ENCODE results near the gene MPDU1.
A peak's percentile ranks its signal among the peaks of the same experiment; 100 is the strongest.

The MPDU1 gene

GRCh38 chr17:7553356-7553755 is 30.3 kb upstream of the MPDU1 start:
- peaks cover 7% of the 10 kb centered on the region for H3K27me3 ChIP-seq (ENCODE audit: control insufficient read depth, insufficient read depth, low read length)
- H3K9ac ChIP-seq (ENCODE audit: low read length): no peak overlapping the region
- no peak overlapping the region for H3K4me3 ChIP-seq (ENCODE audit: low read length)
- H3K36me3 ChIP-seq (ENCODE audit: control insufficient read depth, low read depth, low read length): no peaks in the 10 kb centered on the region
- no peaks in the 10 kb centered on the region for H3K9me3 ChIP-seq (ENCODE audit: control insufficient read depth, low read depth, low read length)
- H3K27ac ChIP-seq (ENCODE audit: low read length): no peak overlapping the region
- H3K4me1 ChIP-seq (ENCODE audit: control insufficient read depth, low read depth, low read length): peaks cover 14% of the 10 kb centered on the region

GRCh38 chr17:7555320-7555948 is 28.2 kb upstream of the MPDU1 start:
- Histone ChIP-seq H3K27ac (ENCODE audit: low read length) (no peak overlapping the region), H3K4me1 (ENCODE audit: control insufficient read depth, low read depth, low read length) (peaks cover 22% of the 10 kb centered on the region), H3K36me3 (ENCODE audit: control insufficient read depth, low read depth, low read length) (no peaks in the 10 kb centered on the region), H3K9ac (ENCODE audit: low read length) (no peak overlapping the region), H3K4me3 (ENCODE audit: low read length) (no peak overlapping the region), H3K9me3 (ENCODE audit: control insufficient read depth, low read depth, low read length) (no peaks in the 10 kb centered on the region), H3K27me3 (ENCODE audit: control insufficient read depth, insufficient read depth, low read length) (no peaks in the 10 kb centered on the region)

- no peaks in the 10 kb centered on the region for H3K9me3 ChIP-seq (ENCODE audit: control insufficient read depth, low read depth, low read length)
- H3K9ac ChIP-seq (ENCODE audit: low read length): no peak overlapping the region
- H3K27me3 ChIP-seq (ENCODE audit: control insufficient read depth, insufficient read depth, low read length): no peaks in the 10 kb centered on the region
- no peak overlapping the region for H3K4me3 ChIP-seq (ENCODE audit: low read length)
- H3K27ac ChIP-seq (ENCODE audit: low read length): no peak overlapping the region
- peaks cover 26% of the 10 kb centered on the region for H3K4me1 ChIP-seq (ENCODE audit: control insufficient read depth, low read depth, low read length)
- H3K36me3 ChIP-seq (ENCODE audit: control insufficient read depth, low read depth, low read length): no peaks in the 10 kb centered on the region
Observed at GRCh38 chr17:7556627-7557026, 27.0 kb upstream of the MPDU1 start.

- H3K9ac ChIP-seq (ENCODE audit: low read length): no peak overlapping the region
- H3K36me3 ChIP-seq (ENCODE audit: control insufficient read depth, low read depth, low read length): no peaks in the 10 kb centered on the region
- no peaks in the 10 kb centered on the region for H3K9me3 ChIP-seq (ENCODE audit: control insufficient read depth, low read depth, low read length)
- H3K27ac ChIP-seq (ENCODE audit: low read length): no peak overlapping the region
- H3K27me3 ChIP-seq (ENCODE audit: control insufficient read depth, insufficient read depth, low read length): no peaks in the 10 kb centered on the region
- H3K4me3 ChIP-seq (ENCODE audit: low read length): no peak overlapping the region
- peaks cover 26% of the 10 kb centered on the region for H3K4me1 ChIP-seq (ENCODE audit: control insufficient read depth, low read depth, low read length)
Observed at GRCh38 chr17:7557147-7557764, 26.4 kb upstream of the MPDU1 start.

GRCh38 chr17:7557775-7558543 is 25.7 kb upstream of the MPDU1 start:
- Histone ChIP-seq H3K36me3 (ENCODE audit: control insufficient read depth, low read depth, low read length) (no peaks in the 10 kb centered on the region), H3K27ac (ENCODE audit: low read length) (no peak overlapping the region), H3K9ac (ENCODE audit: low read length) (peak overlapping the region; percentile 57), H3K4me3 (ENCODE audit: low read length) (peak overlapping the region; percentile 14), H3K9me3 (ENCODE audit: control insufficient read depth, low read depth, low read length) (no peaks in the 10 kb centered on the region), H3K27me3 (ENCODE audit: control insufficient read depth, insufficient read depth, low read length) (no peaks in the 10 kb centered on the region), H3K4me1 (ENCODE audit: control insufficient read depth, low read depth, low read length) (peaks cover 31% of the 10 kb centered on the region)

- Histone ChIP-seq H3K27ac (ENCODE audit: low read length) (no peak within 1 kb of the TSS), H3K9ac (ENCODE audit: low read length) (peak within 1 kb of the TSS; percentile 57), H3K27me3 (ENCODE audit: control insufficient read depth, insufficient read depth, low read length) (no peaks in the 10 kb centered on the region), H3K9me3 (ENCODE audit: control insufficient read depth, low read depth, low read length) (no peaks in the 10 kb centered on the region), H3K4me3 (ENCODE audit: low read length) (peak within 1 kb of the TSS; percentile 14), H3K4me1 (ENCODE audit: control insufficient read depth, low read depth, low read length) (peaks cover 31% of the 10 kb centered on the region), H3K36me3 (ENCODE audit: control insufficient read depth, low read depth, low read length) (peaks cover under 1% of the 10 kb centered on the region)
Observed at GRCh38 chr17:7558544-7559319, 24.9 kb upstream of the MPDU1 start, which contains the start of gene TNFSF13. Gene TNFSF13, plus strand, starts transcription at chr17:7558750. Its CDS starts 290 bp downstream, at chr17:7559040.

GRCh38 chr17:7559320-7560171 is 24.1 kb upstream of the MPDU1 start:
- Histone ChIP-seq H3K27ac (ENCODE audit: low read length) (no peak overlapping the region), H3K9ac (ENCODE audit: low read length) (no peak overlapping the region), H3K4me1 (ENCODE audit: control insufficient read depth, low read depth, low read length) (peaks cover 31% of the 10 kb centered on the region), H3K36me3 (ENCODE audit: control insufficient read depth, low read depth, low read length) (peaks cover 8% of the 10 kb centered on the region), H3K27me3 (ENCODE audit: control insufficient read depth, insufficient read depth, low read length) (no peaks in the 10 kb centered on the region), H3K4me3 (ENCODE audit: low read length) (no peak overlapping the region), H3K9me3 (ENCODE audit: control insufficient read depth, low read depth, low read length) (no peaks in the 10 kb centered on the region)

- Histone ChIP-seq H3K36me3 (ENCODE audit: control insufficient read depth, low read depth, low read length) (peaks cover 17% of the 10 kb centered on the region), H3K4me1 (ENCODE audit: control insufficient read depth, low read depth, low read length) (peaks cover 31% of the 10 kb centered on the region), H3K9me3 (ENCODE audit: control insufficient read depth, low read depth, low read length) (no peaks in the 10 kb centered on the region), H3K4me3 (ENCODE audit: low read length) (peak overlapping the region; percentile 86), H3K9ac (ENCODE audit: low read length) (peak overlapping the region; percentile 48), H3K27me3 (ENCODE audit: control insufficient read depth, insufficient read depth, low read length) (no peaks in the 10 kb centered on the region), H3K27ac (ENCODE audit: low read length) (no peak overlapping the region)
Observed at GRCh38 chr17:7560172-7561027, 23.3 kb upstream of the MPDU1 start.

- Histone ChIP-seq H3K4me3 (ENCODE audit: low read length) (peak overlapping the region; percentile 86), H3K4me1 (ENCODE audit: control insufficient read depth, low read depth, low read length) (peaks cover 31% of the 10 kb centered on the region), H3K9ac (ENCODE audit: low read length) (peak overlapping the region; percentile 80), H3K36me3 (ENCODE audit: control insufficient read depth, low read depth, low read length) (peaks cover 24% of the 10 kb centered on the region), H3K27me3 (ENCODE audit: control insufficient read depth, insufficient read depth, low read length) (no peaks in the 10 kb centered on the region), H3K27ac (ENCODE audit: low read length) (peak overlapping the region; percentile 61), H3K9me3 (ENCODE audit: control insufficient read depth, low read depth, low read length) (no peaks in the 10 kb centered on the region)
Observed at GRCh38 chr17:7561028-7561575, 22.6 kb upstream of the MPDU1 start.
